ENCODE data around the gene RAI1. TPM values are rescaled to one million over a fixed set of nuclear protein-coding genes. Genes with fewer than 3 reads are reported as not detected.

The RAI1 gene
- total RNA-seq, 1 experiment from 2014 or later = 46.8 TPM

- intact Hi-C loops (cut with micrococcal nuclease; ENCODE audit: unreplicated experiment) = no loop called here
- Histone ChIP-seq H3K27me3 (replicated peaks; ENCODE audit: insufficient read depth, low read depth, low read length, poor library complexity) (no peaks in the 10 kb centered on the region), H3K9me3 (ENCODE audit: low read depth, low read length, poor library complexity, severe bottlenecking) (no peaks in the 10 kb centered on the region), H3K27ac (ENCODE audit: low read depth, low read length, poor library complexity, severe bottlenecking) (peak overlapping the region; percentile 12), H3K36me3 (ENCODE audit: insufficient read depth, low read length, poor library complexity, severe bottlenecking) (no peaks in the 10 kb centered on the region), H3K4me3 (ENCODE audit: low read depth, low read length, poor library complexity, severe bottlenecking) (no peak overlapping the region), H3K4me1 (ENCODE audit: insufficient read depth, low read length, poor library complexity, severe bottlenecking) (peaks cover 38% of the 10 kb centered on the region)
- no peak for DNase-seq (ENCODE audit: low spot score)
- no TSS peak for BruUV-seq (replicated peaks)
- ChIA-PET POLR2A (ENCODE audit: low non-redundant PET) (no interaction called here), CTCF (no interaction called here)
- TF ChIP-seq EZH2 (IDR thresholded peaks at IDR 0.05; ENCODE audit: borderline replicate concordance, low read depth, low read length, poor library complexity, severe bottlenecking) (no peak), CTCF (conservative IDR thresholded peaks at IDR 0.05; ENCODE audit: low read depth, low read length) (no peak)
Measured at GRCh38 chr17:17769869-17770631, 88.8 kb downstream of the RAI1 start.

- no peak for DNase-seq (ENCODE audit: low spot score)
- Histone ChIP-seq H3K36me3 (ENCODE audit: insufficient read depth, low read length, poor library complexity, severe bottlenecking) (no peaks in the 10 kb centered on the region), H3K27ac (ENCODE audit: low read depth, low read length, poor library complexity, severe bottlenecking) (no peak overlapping the region), H3K4me3 (ENCODE audit: low read depth, low read length, poor library complexity, severe bottlenecking) (no peak overlapping the region), H3K9me3 (ENCODE audit: low read depth, low read length, poor library complexity, severe bottlenecking) (no peaks in the 10 kb centered on the region), H3K4me1 (ENCODE audit: insufficient read depth, low read length, poor library complexity, severe bottlenecking) (peaks cover 32% of the 10 kb centered on the region), H3K27me3 (replicated peaks; ENCODE audit: insufficient read depth, low read depth, low read length, poor library complexity) (no peaks in the 10 kb centered on the region)
- POLR2A ChIA-PET (ENCODE audit: low non-redundant PET) = no interaction called here
- CTCF ChIA-PET = no interaction called here
- intact Hi-C loops (cut with micrococcal nuclease; ENCODE audit: unreplicated experiment) = no loop called here
- BruUV-seq (replicated peaks) = no TSS peak
- TF ChIP-seq EZH2 (IDR thresholded peaks at IDR 0.05; ENCODE audit: borderline replicate concordance, low read depth, low read length, poor library complexity, severe bottlenecking) (no peak), CTCF (conservative IDR thresholded peaks at IDR 0.05; ENCODE audit: low read depth, low read length) (no peak)
Measured at GRCh38 chr17:17770632-17771044, 89.4 kb downstream of the RAI1 start.

- Histone ChIP-seq H3K27me3 (replicated peaks; ENCODE audit: insufficient read depth, low read depth, low read length, poor library complexity) (no peaks in the 10 kb centered on the region), H3K4me1 (ENCODE audit: insufficient read depth, low read length, poor library complexity, severe bottlenecking) (peaks cover 22% of the 10 kb centered on the region), H3K4me3 (ENCODE audit: low read depth, low read length, poor library complexity, severe bottlenecking) (no peak overlapping the region), H3K36me3 (ENCODE audit: insufficient read depth, low read length, poor library complexity, severe bottlenecking) (no peaks in the 10 kb centered on the region), H3K9me3 (ENCODE audit: low read depth, low read length, poor library complexity, severe bottlenecking) (no peaks in the 10 kb centered on the region), H3K27ac (ENCODE audit: low read depth, low read length, poor library complexity, severe bottlenecking) (no peak overlapping the region)
- no peak for DNase-seq (ENCODE audit: low spot score)
- CTCF ChIA-PET = no interaction called here
- BruUV-seq (replicated peaks) = no TSS peak
- POLR2A ChIA-PET (ENCODE audit: low non-redundant PET) = no interaction called here
- TF ChIP-seq CTCF (conservative IDR thresholded peaks at IDR 0.05; ENCODE audit: low read depth, low read length) = no peak
- no peak for TF ChIP-seq EZH2 (IDR thresholded peaks at IDR 0.05; ENCODE audit: borderline replicate concordance, low read depth, low read length, poor library complexity, severe bottlenecking)
- intact Hi-C loops (cut with micrococcal nuclease; ENCODE audit: unreplicated experiment) = no loop called here
Measured at GRCh38 chr17:17771498-17772201, 90.4 kb downstream of the RAI1 start.
